Body of pancreas (tissue), 4 donors: ENCODE data around the gene C11orf54. TPM values are rescaled to one million over a fixed set of nuclear protein-coding genes. Genes with fewer than 3 reads are reported as not detected.
A peak's percentile ranks its signal among the peaks of the same experiment; 100 is the strongest.

Source experiments
- ATAC-seq: fragments of 150-250 bp; one replicate; pipeline ENCODE4 v1.9.1; 2016
- DNase-seq, 4 donors: peaks; one replicate each; pipeline ENCODE4 v3.0.0-alpha.2; 2019
- H3K27ac ChIP-seq, 4 donors: fragments of 200-600 bp; sonication (generic); 1 replicate in 3 of 4; 2 replicates in 1 of 4; pipeline versions ENCODE4 v1.5.1 to v1.6.1; 2016 to 2019; ENCODE audit warnings: mild to moderate bottlenecking in 1 of 4, mixed read lengths in 1 of 4, moderate library complexity in 1 of 4
- H3K27me3 ChIP-seq, 2 donors: fragments of 200-600 bp; sonication (generic); one replicate each; pipeline ENCODE4 v1.6.0; 2016; ENCODE audit warnings: mild to moderate bottlenecking in 1 of 2
- H3K36me3 ChIP-seq, 2 donors: fragments of 200-600 bp; sonication (generic); replicated peaks in 1 of 2; 2 replicates each; pipeline ENCODE4 v1.5.1; 2016; ENCODE audit warnings: low read depth in 2 of 2; ENCODE audit not compliant: insufficient read depth in 1 of 2
- H3K4me1 ChIP-seq: fragments of 200-600 bp; sonication (generic); one replicate; pipeline ENCODE4 v1.6.0; 2016
- H3K4me3 ChIP-seq, 2 donors: fragments of 200-600 bp; sonication (generic); 1 replicate in 1 of 2; 2 replicates in 1 of 2; pipeline ENCODE4 v1.5.1; 2016 to 2019
- H3K9me3 ChIP-seq, 3 donors: fragments of 200-600 bp; sonication (generic); 1 replicate in 2 of 3; 2 replicates in 1 of 3; pipeline ENCODE4 v1.5.1; 2016
- POLR2A ChIP-seq, 3 donors: fragments of 450-650 bp; IDR thresholded peaks; one replicate each; pipeline ENCODE4 v1.6.1; 2016; ENCODE audit warnings: antibody characterized with exemption in 3 of 3, mild to moderate bottlenecking in 2 of 3
- WGBS, 2 donors: methylation state at CpG; one replicate each; pipeline ENCODE4 v1.1.5; 2017; 5-methylcytosine and 5-hydroxymethylcytosine counted together
- intact Hi-C: fragments of 100-400 bp; cut with DNase I; formaldehyde crosslinking; loops from one replicate; pipeline ENCODE4 v1.15.1; 2023
- total RNA-seq, 2 donors: library from RNA; depleted of rRNA; stranded (reverse); fragments of >200 nt; gene quantifications; one replicate each; pipeline ENCODE4 v1.1.0, GENCODE V29; 2016
- TF ChIP-seq, protein P1 (sequence below), 7 experiments: fragments of 450-650 bp in 4 of 7; fragments of 200-600 bp in 3 of 7; sonication (generic) in 3 of 7; IDR thresholded peaks; one replicate each; pipeline ENCODE4 v1.5.1; 2016 to 2019; ENCODE audit warnings: antibody characterized with exemption in 7 of 7

C11orf54 gene
- total RNA-seq, 2 donors from 2014 or later = 29.0 to 45.7 TPM

DNA sequence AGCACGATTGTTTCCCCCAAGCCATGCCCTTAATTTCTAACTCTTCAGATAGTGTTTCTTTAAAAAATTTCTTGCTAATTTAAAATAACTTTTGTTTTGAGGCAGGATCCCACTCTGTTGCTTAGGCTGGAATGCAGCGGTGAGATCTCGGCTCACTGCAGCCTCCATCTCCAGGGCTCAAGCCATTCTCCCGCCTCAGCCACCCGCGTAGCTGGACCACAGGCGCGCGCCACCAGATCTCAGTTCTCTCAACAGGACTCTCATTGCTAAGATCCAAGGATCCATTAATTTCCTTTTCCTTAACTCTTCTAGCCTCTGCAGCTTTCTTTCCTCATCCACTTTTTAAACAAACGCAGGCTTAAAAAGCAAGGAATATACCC, 42.3 kb downstream of the C11orf54 start:
- Histone ChIP-seq H3K36me3 (no peaks in the 10 kb centered on the region), H3K9me3 (no peaks in the 10 kb centered on the region), H3K27ac (peak overlapping the region in 3 of 4 donors; percentile 82 to 94 (median 91)), H3K4me3 (peak overlapping the region in 1 of 2 donors; percentile 71), H3K4me1 (peaks cover 26% of the 10 kb centered on the region), H3K27me3 (no peaks in the 10 kb centered on the region)
- intact Hi-C loops = no loop called here
- no peak for TF ChIP-seq POLR2A (IDR thresholded peaks at IDR 0.05)
- TF ChIP-seq, protein P1, sequence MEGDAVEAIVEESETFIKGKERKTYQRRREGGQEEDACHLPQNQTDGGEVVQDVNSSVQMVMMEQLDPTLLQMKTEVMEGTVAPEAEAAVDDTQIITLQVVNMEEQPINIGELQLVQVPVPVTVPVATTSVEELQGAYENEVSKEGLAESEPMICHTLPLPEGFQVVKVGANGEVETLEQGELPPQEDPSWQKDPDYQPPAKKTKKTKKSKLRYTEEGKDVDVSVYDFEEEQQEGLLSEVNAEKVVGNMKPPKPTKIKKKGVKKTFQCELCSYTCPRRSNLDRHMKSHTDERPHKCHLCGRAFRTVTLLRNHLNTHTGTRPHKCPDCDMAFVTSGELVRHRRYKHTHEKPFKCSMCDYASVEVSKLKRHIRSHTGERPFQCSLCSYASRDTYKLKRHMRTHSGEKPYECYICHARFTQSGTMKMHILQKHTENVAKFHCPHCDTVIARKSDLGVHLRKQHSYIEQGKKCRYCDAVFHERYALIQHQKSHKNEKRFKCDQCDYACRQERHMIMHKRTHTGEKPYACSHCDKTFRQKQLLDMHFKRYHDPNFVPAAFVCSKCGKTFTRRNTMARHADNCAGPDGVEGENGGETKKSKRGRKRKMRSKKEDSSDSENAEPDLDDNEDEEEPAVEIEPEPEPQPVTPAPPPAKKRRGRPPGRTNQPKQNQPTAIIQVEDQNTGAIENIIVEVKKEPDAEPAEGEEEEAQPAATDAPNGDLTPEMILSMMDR (IDR thresholded peaks at IDR 0.05) = no peak
- peak; percentile 42 for ATAC-seq
- DNase-seq = no peak
- WGBS, 2 donors = 1% methylated on average over 10 of the region's 10 CpGs

DNA sequence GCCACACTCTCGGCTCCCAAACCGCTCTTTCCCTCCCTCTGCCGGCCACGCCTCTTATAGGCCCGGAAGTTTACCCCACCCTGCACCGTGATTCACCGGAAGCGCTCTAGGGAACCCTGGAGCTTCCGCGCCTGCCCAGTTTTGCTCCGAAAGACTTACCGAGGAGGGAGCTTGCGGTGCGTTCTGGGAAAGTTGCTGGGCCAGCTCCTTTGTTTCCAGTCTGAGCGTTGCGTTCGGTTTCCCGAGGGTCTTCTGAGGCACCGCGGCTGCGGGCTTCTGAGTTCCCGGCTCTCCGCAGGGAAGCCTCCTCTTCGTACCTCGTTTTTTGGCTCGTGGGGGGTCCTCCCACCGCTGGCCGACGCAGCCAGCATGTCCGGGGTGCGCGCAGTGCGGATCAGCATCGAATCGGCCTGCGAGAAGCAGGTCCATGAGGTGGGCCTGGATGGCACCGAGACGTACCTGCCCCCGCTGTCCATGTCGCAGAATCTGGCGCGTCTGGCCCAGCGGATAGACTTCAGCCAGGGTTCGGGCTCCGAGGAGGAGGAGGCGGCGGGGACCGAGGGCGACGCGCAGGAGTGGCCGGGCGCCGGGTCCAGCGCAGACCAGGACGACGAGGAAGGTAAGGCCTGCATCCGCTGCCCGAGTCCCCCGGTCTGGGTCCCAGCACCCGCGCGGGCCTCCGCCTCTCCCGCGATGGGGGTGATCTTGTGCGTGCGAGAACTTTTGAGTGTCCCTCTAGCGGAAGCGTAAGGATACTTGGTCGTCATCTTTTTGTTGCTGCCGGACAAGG, 42.9 kb downstream of the C11orf54 start, which contains the start of gene MED17:
TSS of gene MED17 (plus strand) at position 138 of the 790 bp plus-strand sequence. CDS start at position 370, 232 bp downstream.
- TF ChIP-seq POLR2A (IDR thresholded peaks at IDR 0.05) = peak; percentile 64 to 90 (median 86)
- TF ChIP-seq, protein P1 (IDR thresholded peaks at IDR 0.05) = peak in 6 of 7 experiments; percentile 23 to 65 (median 60)
- Histone ChIP-seq H3K27ac (peak within 1 kb of the TSS; percentile 82 to 94 (median 90)), H3K36me3 (peaks cover 0 to 1% of the 10 kb centered on the region in 2 donors), H3K27me3 (no peaks in the 10 kb centered on the region), H3K9me3 (no peaks in the 10 kb centered on the region), H3K4me3 (peak within 1 kb of the TSS; percentile 71 to 79), H3K4me1 (peaks cover 26% of the 10 kb centered on the region)
- ATAC-seq (peak; percentile 99), DNase-seq (peak; percentile 91 to 94 (median 93))
- 0% methylated on average over 22 to 70 of the region's 72 CpGs for WGBS, 2 donors
- intact Hi-C loops = no loop called here

DNA sequence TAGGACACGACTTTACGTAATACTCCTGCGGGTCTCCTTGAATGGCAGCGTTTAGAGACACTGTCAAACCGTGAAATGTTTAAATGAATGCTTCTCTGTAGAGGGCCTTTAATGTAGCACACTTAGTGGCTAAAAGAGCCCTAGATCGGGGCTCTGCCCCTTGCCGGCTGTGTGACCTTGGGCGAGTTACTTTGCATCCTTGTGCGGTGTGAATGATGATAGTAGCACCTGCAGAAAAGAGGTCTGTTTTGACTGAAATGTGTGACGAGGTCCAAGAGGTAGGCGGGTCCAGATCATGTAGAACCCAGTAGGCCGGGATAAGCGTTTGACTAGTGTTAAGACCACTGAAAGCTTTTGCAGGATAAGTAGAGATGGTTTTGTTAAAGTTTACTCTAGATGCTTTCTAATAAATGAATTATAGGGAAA, 43.5 kb downstream of the C11orf54 start:
- WGBS, 2 donors = 0% methylated on average over 13 of the region's 13 CpGs
- Histone ChIP-seq H3K9me3 (no peaks in the 10 kb centered on the region), H3K4me3 (peak overlapping the region; percentile 71 to 79), H3K4me1 (peaks cover 26% of the 10 kb centered on the region), H3K27ac (peak overlapping the region; percentile 82 to 94 (median 90)), H3K36me3 (peaks cover 0 to 1% of the 10 kb centered on the region in 2 donors), H3K27me3 (no peaks in the 10 kb centered on the region)
- DNase-seq (no peak), ATAC-seq (no peak)
- intact Hi-C loops = no loop called here
- TF ChIP-seq, protein P1 (IDR thresholded peaks at IDR 0.05) = no peak
- no peak for TF ChIP-seq POLR2A (IDR thresholded peaks at IDR 0.05)

DNA sequence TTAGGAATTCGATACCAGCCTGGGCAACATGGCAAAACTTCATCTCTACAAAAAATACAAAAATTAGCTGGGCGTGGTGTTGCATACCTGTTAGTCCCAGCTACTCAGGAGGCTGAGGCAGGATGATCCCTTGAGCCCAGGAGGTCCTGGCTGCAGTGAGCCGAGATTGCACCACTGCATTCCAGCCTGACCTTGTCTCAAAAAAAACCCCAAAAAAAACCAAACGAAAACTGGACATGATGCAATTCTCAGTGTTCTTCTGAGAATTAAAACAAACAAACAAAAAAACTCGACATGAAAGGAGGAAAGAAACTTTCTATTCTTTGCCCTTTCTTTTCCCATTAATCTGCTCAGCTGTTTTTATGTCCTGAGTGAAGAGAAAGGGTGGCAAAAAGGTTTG, 50.0 kb downstream of the C11orf54 start:
- H3K4me3 ChIP-seq = no peak overlapping the region
- H3K27me3 ChIP-seq = no peaks in the 10 kb centered on the region
- ATAC-seq = no peak
- H3K4me1 ChIP-seq = peaks cover 12% of the 10 kb centered on the region
- H3K27ac ChIP-seq = no peak overlapping the region
- WGBS, 2 donors = 74 to 86% methylated on average over 5 of the region's 5 CpGs
- intact Hi-C loops = no loop called here
- no peak for DNase-seq
- H3K9me3 ChIP-seq = no peaks in the 10 kb centered on the region
- TF ChIP-seq, protein P1 (IDR thresholded peaks at IDR 0.05) = no peak
- no peak for TF ChIP-seq POLR2A (IDR thresholded peaks at IDR 0.05)
- peaks cover 10 to 28% of the 10 kb centered on the region in 2 donors for H3K36me3 ChIP-seq
